Measurements from ENCODE around the gene RESF1. TPM values are rescaled to one million over a fixed set of nuclear protein-coding genes. Genes with fewer than 3 reads are reported as not detected.

RESF1 gene
- total and polyA plus RNA-seq, 2 of the 13 experiments (the other 11 are each of a cell fraction or from before 2014, with no cell fraction given): 7.9 to 16.8 TPM

DNA sequence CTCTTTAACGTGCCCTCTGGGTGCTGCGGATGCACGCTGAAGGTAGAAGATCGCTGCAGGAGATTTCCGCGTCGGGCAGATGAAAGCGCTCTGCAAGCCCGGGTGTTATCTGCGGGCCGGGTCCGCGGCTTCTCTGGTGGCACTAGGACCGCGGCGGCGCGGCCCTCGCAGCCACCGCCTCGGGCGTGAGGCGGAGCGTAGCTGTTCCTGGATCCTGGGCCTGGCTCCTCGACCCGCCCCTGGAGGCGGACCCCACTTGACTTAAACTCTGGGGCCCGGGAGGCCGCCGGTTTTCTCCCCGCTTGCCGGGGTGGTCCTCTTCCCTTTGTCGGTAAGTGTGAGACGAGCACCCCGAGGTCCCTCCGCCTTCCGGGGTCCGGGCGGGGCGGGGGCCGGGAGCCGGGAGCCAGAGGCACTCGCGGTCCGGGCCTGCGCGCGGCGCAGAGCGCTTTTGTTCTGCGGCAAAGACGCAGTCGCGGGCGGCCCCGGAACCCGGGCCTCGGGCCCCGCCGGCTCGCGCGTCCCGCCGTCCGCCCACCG is at the start of gene RESF1 (continued):
- TF ChIP-seq, protein P1, sequence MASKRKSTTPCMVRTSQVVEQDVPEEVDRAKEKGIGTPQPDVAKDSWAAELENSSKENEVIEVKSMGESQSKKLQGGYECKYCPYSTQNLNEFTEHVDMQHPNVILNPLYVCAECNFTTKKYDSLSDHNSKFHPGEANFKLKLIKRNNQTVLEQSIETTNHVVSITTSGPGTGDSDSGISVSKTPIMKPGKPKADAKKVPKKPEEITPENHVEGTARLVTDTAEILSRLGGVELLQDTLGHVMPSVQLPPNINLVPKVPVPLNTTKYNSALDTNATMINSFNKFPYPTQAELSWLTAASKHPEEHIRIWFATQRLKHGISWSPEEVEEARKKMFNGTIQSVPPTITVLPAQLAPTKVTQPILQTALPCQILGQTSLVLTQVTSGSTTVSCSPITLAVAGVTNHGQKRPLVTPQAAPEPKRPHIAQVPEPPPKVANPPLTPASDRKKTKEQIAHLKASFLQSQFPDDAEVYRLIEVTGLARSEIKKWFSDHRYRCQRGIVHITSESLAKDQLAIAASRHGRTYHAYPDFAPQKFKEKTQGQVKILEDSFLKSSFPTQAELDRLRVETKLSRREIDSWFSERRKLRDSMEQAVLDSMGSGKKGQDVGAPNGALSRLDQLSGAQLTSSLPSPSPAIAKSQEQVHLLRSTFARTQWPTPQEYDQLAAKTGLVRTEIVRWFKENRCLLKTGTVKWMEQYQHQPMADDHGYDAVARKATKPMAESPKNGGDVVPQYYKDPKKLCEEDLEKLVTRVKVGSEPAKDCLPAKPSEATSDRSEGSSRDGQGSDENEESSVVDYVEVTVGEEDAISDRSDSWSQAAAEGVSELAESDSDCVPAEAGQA (IDR thresholded peaks at IDR 0.05; ENCODE audit: low read depth): no peak
- TF ChIP-seq, protein P1 (CRISPR knock-in tag; IDR thresholded peaks at IDR 0.05; ENCODE audit: borderline replicate concordance): no peak
- TF ChIP-seq TBL1XR1 (IDR thresholded peaks at IDR 0.05; ENCODE audit: borderline replicate concordance, low read length, partially characterized antibody): no peak
- TF ChIP-seq SIN3B (IDR thresholded peaks at IDR 0.05; ENCODE audit: low read length): no peak
- no peak for TF ChIP-seq TOPORS (CRISPR knock-in tag; IDR thresholded peaks at IDR 0.05)
- TF ChIP-seq, protein P2, sequence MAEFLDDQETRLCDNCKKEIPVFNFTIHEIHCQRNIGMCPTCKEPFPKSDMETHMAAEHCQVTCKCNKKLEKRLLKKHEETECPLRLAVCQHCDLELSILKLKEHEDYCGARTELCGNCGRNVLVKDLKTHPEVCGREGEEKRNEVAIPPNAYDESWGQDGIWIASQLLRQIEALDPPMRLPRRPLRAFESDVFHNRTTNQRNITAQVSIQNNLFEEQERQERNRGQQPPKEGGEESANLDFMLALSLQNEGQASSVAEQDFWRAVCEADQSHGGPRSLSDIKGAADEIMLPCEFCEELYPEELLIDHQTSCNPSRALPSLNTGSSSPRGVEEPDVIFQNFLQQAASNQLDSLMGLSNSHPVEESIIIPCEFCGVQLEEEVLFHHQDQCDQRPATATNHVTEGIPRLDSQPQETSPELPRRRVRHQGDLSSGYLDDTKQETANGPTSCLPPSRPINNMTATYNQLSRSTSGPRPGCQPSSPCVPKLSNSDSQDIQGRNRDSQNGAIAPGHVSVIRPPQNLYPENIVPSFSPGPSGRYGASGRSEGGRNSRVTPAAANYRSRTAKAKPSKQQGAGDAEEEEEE (CRISPR knock-in tag; IDR thresholded peaks at IDR 0.05; ENCODE audit: borderline replicate concordance): no peak
- TF ChIP-seq, protein P3, sequence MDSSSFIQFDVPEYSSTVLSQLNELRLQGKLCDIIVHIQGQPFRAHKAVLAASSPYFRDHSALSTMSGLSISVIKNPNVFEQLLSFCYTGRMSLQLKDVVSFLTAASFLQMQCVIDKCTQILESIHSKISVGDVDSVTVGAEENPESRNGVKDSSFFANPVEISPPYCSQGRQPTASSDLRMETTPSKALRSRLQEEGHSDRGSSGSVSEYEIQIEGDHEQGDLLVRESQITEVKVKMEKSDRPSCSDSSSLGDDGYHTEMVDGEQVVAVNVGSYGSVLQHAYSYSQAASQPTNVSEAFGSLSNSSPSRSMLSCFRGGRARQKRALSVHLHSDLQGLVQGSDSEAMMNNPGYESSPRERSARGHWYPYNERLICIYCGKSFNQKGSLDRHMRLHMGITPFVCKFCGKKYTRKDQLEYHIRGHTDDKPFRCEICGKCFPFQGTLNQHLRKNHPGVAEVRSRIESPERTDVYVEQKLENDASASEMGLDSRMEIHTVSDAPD (CRISPR knock-in tag; IDR thresholded peaks at IDR 0.05): peak; percentile 51; the same call in 1 of the 2 replicates
- no peak for TF ChIP-seq ZBTB7A (CRISPR knock-in tag; IDR thresholded peaks at IDR 0.05)
- 0 out of 2 replicates have a peak, but pooled peaks have one; percentile 27 for TF ChIP-seq KLF9 (CRISPR knock-in tag; IDR thresholded peaks at IDR 0.05; ENCODE audit: low read depth)
- no peak for TF ChIP-seq ZNF777 (CRISPR knock-in tag; IDR thresholded peaks at IDR 0.05)
- TF ChIP-seq, protein P4, sequence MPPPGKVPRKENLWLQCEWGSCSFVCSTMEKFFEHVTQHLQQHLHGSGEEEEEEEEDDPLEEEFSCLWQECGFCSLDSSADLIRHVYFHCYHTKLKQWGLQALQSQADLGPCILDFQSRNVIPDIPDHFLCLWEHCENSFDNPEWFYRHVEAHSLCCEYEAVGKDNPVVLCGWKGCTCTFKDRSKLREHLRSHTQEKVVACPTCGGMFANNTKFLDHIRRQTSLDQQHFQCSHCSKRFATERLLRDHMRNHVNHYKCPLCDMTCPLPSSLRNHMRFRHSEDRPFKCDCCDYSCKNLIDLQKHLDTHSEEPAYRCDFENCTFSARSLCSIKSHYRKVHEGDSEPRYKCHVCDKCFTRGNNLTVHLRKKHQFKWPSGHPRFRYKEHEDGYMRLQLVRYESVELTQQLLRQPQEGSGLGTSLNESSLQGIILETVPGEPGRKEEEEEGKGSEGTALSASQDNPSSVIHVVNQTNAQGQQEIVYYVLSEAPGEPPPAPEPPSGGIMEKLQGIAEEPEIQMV (CRISPR knock-in tag; IDR thresholded peaks at IDR 0.05; ENCODE audit: low read depth): peak; percentile 90
- TF ChIP-seq, protein P5, sequence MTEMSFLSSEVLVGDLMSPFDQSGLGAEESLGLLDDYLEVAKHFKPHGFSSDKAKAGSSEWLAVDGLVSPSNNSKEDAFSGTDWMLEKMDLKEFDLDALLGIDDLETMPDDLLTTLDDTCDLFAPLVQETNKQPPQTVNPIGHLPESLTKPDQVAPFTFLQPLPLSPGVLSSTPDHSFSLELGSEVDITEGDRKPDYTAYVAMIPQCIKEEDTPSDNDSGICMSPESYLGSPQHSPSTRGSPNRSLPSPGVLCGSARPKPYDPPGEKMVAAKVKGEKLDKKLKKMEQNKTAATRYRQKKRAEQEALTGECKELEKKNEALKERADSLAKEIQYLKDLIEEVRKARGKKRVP (CRISPR knock-in tag; IDR thresholded peaks at IDR 0.05): no peak
- TF ChIP-seq, protein P6, sequence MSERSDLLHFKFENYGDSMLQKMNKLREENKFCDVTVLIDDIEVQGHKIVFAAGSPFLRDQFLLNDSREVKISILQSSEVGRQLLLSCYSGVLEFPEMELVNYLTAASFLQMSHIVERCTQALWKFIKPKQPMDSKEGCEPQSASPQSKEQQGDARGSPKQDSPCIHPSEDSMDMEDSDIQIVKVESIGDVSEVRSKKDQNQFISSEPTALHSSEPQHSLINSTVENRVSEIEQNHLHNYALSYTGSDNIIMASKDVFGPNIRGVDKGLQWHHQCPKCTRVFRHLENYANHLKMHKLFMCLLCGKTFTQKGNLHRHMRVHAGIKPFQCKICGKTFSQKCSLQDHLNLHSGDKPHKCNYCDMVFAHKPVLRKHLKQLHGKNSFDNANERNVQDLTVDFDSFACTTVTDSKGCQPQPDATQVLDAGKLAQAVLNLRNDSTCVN (CRISPR knock-in tag; IDR thresholded peaks at IDR 0.05; ENCODE audit: borderline replicate concordance): peak; percentile 59; the same call in 1 of the 2 replicates
- TF ChIP-seq SAFB2 (CRISPR knock-in tag; IDR thresholded peaks at IDR 0.05; ENCODE audit: borderline replicate concordance, low read depth): no peak
- TF ChIP-seq GATA4 (IDR thresholded peaks at IDR 0.05; ENCODE audit: borderline replicate concordance, low read depth): peak; percentile 30; the same call in 1 of the 2 replicates
- peak; percentile 45; the same call in 1 of the 2 replicates for TF ChIP-seq KDM5B (CRISPR knock-in tag; IDR thresholded peaks at IDR 0.05; ENCODE audit: borderline replicate concordance)
